H9 (cell line): ENCODE measurements around the gene PITPNB. TPM values are rescaled to one million over a fixed set of nuclear protein-coding genes. Genes with fewer than 3 reads are reported as not detected.

ENCODE experiments used
- DNase-seq: peaks from one replicate; pipeline ENCODE4 v3.0.0-alpha.2; 2017
- H2AFZ ChIP-seq: one replicate; pipeline ENCODE4 v1.6.1; 2013; ENCODE audit warnings: mild to moderate bottlenecking, low read length, control low read depth, moderate library complexity
- H2AK5ac ChIP-seq: 2 replicates; pipeline ENCODE4 v1.6.1; 2013; ENCODE audit warnings: low read length, control low read depth, mixed read lengths; ENCODE audit not compliant: insufficient read length
- H2BK120ac ChIP-seq: one replicate; pipeline ENCODE4 v1.6.1; 2013; ENCODE audit warnings: low read depth, mild to moderate bottlenecking, low read length, control low read depth, inconsistent platforms; ENCODE audit not compliant: poor library complexity, severe bottlenecking
- H2BK12ac ChIP-seq: 2 replicates; pipeline ENCODE4 v1.6.1; 2013; ENCODE audit warnings: low read length, control low read depth, mixed read lengths, low read depth; ENCODE audit not compliant: insufficient read length
- H2BK15ac ChIP-seq: 2 replicates; pipeline ENCODE4 v1.6.1; 2013; ENCODE audit warnings: low read depth, low read length, control low read depth
- H2BK20ac ChIP-seq: one replicate; pipeline ENCODE4 v1.6.1; 2013; ENCODE audit warnings: low read depth, mild to moderate bottlenecking, low read length, control low read depth, inconsistent platforms; ENCODE audit not compliant: poor library complexity, severe bottlenecking
- H2BK5ac ChIP-seq: 2 replicates; pipeline ENCODE4 v1.6.1; 2013; ENCODE audit warnings: low read length, control low read depth, mixed read lengths; ENCODE audit not compliant: insufficient read length
- H3K14ac ChIP-seq: 2 replicates; pipeline ENCODE4 v1.6.1; 2013; ENCODE audit warnings: low read length, control low read depth; ENCODE audit not compliant: insufficient read depth
- H3K18ac ChIP-seq: 2 replicates; pipeline ENCODE4 v1.6.1; 2013; ENCODE audit warnings: low read depth, mild to moderate bottlenecking, mixed read lengths, low read length, control low read depth; ENCODE audit not compliant: insufficient read length
- H3K23ac ChIP-seq: 2 replicates; pipeline ENCODE4 v1.6.1; 2013; ENCODE audit warnings: low read length, control low read depth, mixed read lengths, low read depth; ENCODE audit not compliant: insufficient read length
- H3K23me2 ChIP-seq: 2 replicates; pipeline ENCODE4 v1.6.1; 2013; ENCODE audit warnings: low read depth, mild to moderate bottlenecking, mixed read lengths, low read length, control low read depth; ENCODE audit not compliant: insufficient read length, poor library complexity, severe bottlenecking
- H3K27ac ChIP-seq: 2 replicates; pipeline ENCODE4 v1.5.1; 2013; ENCODE audit warnings: low read length, control low read depth, mixed read lengths, low read depth; ENCODE audit not compliant: insufficient read length
- H3K27me3 ChIP-seq: 2 replicates; pipeline ENCODE4 v1.6.1; 2013; ENCODE audit warnings: low read length, control low read depth, inconsistent platforms; ENCODE audit not compliant: insufficient read depth
- H3K4ac ChIP-seq: 2 replicates; pipeline ENCODE4 v1.6.1; 2013; ENCODE audit warnings: low read depth, mild to moderate bottlenecking, control low read depth, inconsistent platforms, low read length, moderate library complexity
- H3K4me1 ChIP-seq: 2 replicates; pipeline ENCODE4 v1.6.1; 2013; ENCODE audit warnings: low read length, control low read depth, inconsistent platforms; ENCODE audit not compliant: insufficient read depth
- H3K4me2 ChIP-seq: 2 replicates; pipeline ENCODE4 v1.6.1; 2013; ENCODE audit warnings: low read length, control low read depth, mixed read lengths; ENCODE audit not compliant: insufficient read length, insufficient read depth
- H3K56ac ChIP-seq: 2 replicates; pipeline ENCODE4 v1.6.1; 2013; ENCODE audit warnings: low read depth, mild to moderate bottlenecking, mixed read lengths, low read length, control low read depth; ENCODE audit not compliant: insufficient read length
- H3K79me1 ChIP-seq: 2 replicates; pipeline ENCODE4 v1.6.1; 2013; ENCODE audit warnings: low read depth, mild to moderate bottlenecking, moderate library complexity, low read length, control low read depth, inconsistent platforms; ENCODE audit not compliant: insufficient read depth, poor library complexity, severe bottlenecking
- H3K79me2 ChIP-seq: 2 replicates; pipeline ENCODE4 v1.6.1; 2013; ENCODE audit warnings: low read length, control low read depth, inconsistent platforms; ENCODE audit not compliant: insufficient read depth
- H3K9ac ChIP-seq: 2 replicates; pipeline ENCODE4 v1.6.1; 2013; ENCODE audit warnings: low read length, control low read depth, mixed read lengths; ENCODE audit not compliant: insufficient read length; ENCODE audit errors: extremely low read depth
- H3K9me3 ChIP-seq: one replicate; pipeline ENCODE4 v1.6.1; 2013; ENCODE audit warnings: low read depth, low read length, inconsistent platforms; ENCODE audit not compliant: control insufficient read depth
- H3T11ph ChIP-seq: one replicate; pipeline ENCODE4 v1.6.1; 2013; ENCODE audit warnings: mild to moderate bottlenecking, low read length, control low read depth, inconsistent platforms
- H4K20me1 ChIP-seq: one replicate; pipeline ENCODE4 v1.6.1; 2013; ENCODE audit not compliant: control insufficient read depth, insufficient read length, insufficient read depth
- H4K5ac ChIP-seq: 2 replicates; pipeline ENCODE4 v1.6.1; 2013; ENCODE audit warnings: low read depth, mild to moderate bottlenecking, mixed read lengths, low read length, control low read depth; ENCODE audit not compliant: insufficient read length
- H4K8ac ChIP-seq: replicated peaks from 2 replicates; pipeline ENCODE4 v1.6.1; 2013; ENCODE audit warnings: low read length, control low read depth, mixed read lengths, low read depth; ENCODE audit not compliant: insufficient read length
- H4K91ac ChIP-seq: 2 replicates; pipeline ENCODE4 v1.6.1; 2013; ENCODE audit warnings: low read depth, mild to moderate bottlenecking, moderate library complexity, mixed read lengths, low read length, control low read depth; ENCODE audit not compliant: insufficient read length
- H3K27ac Mint-ChIP-seq, 3 experiments: 2 replicates in 2 of 3; 3 replicates in 1 of 3; pipeline ENCODE4 v1.8.0; 2020 to 2021; ENCODE audit warnings: mixed read lengths in 3 of 3, mild to moderate bottlenecking in 1 of 3, moderate library complexity in 1 of 3
- H3K27me3 Mint-ChIP-seq: 2 replicates; pipeline ENCODE4 v1.8.0; 2021; ENCODE audit warnings: low read depth, mild to moderate bottlenecking, moderate library complexity, mixed read lengths
- H3K36me3 Mint-ChIP-seq, 3 experiments: 2 replicates in 2 of 3; 3 replicates in 1 of 3; pipeline ENCODE4 v1.8.0; 2020 to 2021; ENCODE audit warnings: low read depth in 3 of 3, mixed read lengths in 3 of 3; ENCODE audit not compliant: insufficient read depth in 1 of 3
- H3K4me1 Mint-ChIP-seq, 2 experiments: 2 replicates each; pipeline ENCODE4 v1.8.0; 2020; ENCODE audit warnings: mixed read lengths in 2 of 2
- H3K4me3 Mint-ChIP-seq, 2 experiments: 2 replicates in 1 of 2; 3 replicates in 1 of 2; pipeline ENCODE4 v1.8.0; 2020 to 2021; ENCODE audit warnings: mild to moderate bottlenecking in 2 of 2, mixed read lengths in 2 of 2, moderate library complexity in 1 of 2
- H3K9me3 Mint-ChIP-seq, 2 experiments: 2 replicates in 1 of 2; 3 replicates in 1 of 2; pipeline ENCODE4 v1.8.0; 2020; ENCODE audit warnings: mild to moderate bottlenecking in 2 of 2, mixed read lengths in 2 of 2, moderate library complexity in 1 of 2
- WGBS: extraction: QIAGEN DNeasy Blood & Tissue Kit; methylation state at CpG from one replicate; pipeline ENCODE4 v1.1.7; 2013; ENCODE audit warnings: missing lambda C conversion rate, low lambda C conversion rate, mixed read lengths; ENCODE audit not compliant: insufficient read length; ENCODE audit errors: extremely low coverage; 5-methylcytosine and 5-hydroxymethylcytosine counted together
- total RNA-seq: library from RNA; stranded (reverse); gene quantifications from 2 replicates; pipeline ENCODE4 v1.2.1, GENCODE V29; 2021
- TF ChIP-seq, protein P1 (sequence below): fragments of 200-600 bp; sonication (generic); conservative IDR thresholded peaks from 3 replicates; pipeline ENCODE4 v1.8.0; 2021; ENCODE audit warnings: antibody characterized with exemption, mild to moderate bottlenecking

Gene PITPNB
- total RNA-seq, 1 experiment from 2014 or later = 106 TPM

DNA sequence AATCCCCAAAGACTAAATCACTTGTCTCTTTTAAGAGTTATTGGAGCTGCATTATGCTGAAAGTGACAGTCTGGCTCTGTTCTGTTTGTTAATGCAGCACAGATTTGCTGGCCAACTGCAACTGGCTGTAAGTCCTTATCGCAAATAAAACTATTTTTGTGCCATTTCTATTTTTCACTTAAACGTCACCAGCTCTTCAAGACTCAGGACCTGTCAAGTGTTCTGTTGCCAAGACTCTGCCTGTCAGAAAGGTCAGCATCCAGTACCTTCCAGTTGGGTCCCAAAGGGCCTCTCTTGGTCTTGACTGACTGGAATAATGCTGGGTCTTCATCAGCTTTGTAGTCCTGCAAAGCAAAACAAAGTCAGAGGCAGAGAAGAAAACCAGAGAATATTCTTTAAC, 45.6 kb downstream of the PITPNB start:
- no peak for DNase-seq
- Histone ChIP-seq H3K27ac (no peak overlapping the region), H3K4me1 (no peaks in the 10 kb centered on the region), H3K9ac (no peak overlapping the region), H3K9me3 (no peaks in the 10 kb centered on the region), H2AFZ (no peak overlapping the region), H4K91ac (no peak overlapping the region), H3K56ac (no peak overlapping the region), H3K23me2 (no peaks in the 10 kb centered on the region), H2BK12ac (no peak overlapping the region), H3T11ph (no peak overlapping the region), H4K20me1 (no peaks in the 10 kb centered on the region), H4K5ac (no peak overlapping the region), H2BK5ac (no peak overlapping the region), H2BK15ac (no peak overlapping the region), H2BK20ac (no peak overlapping the region), H2AK5ac (no peak overlapping the region), H3K18ac (no peak overlapping the region), H2BK120ac (no peak overlapping the region), H3K27me3 (no peaks in the 10 kb centered on the region), H3K23ac (no peak overlapping the region), H3K4me2 (no peak overlapping the region), H3K79me2 (0 out of 2 replicates have a peak, but pooled peaks cover 1% of the 10 kb centered on the region), H3K14ac (no peak overlapping the region), H3K79me1 (peaks cover 3% of the 10 kb centered on the region), H3K4ac (no peak overlapping the region), H4K8ac (no peak overlapping the region)
- Mint-ChIP-seq H3K4me3 (no peak overlapping the region), H3K9me3 (no peaks in the 10 kb centered on the region), H3K27ac (no peak overlapping the region), H3K27me3 (no peaks in the 10 kb centered on the region), H3K36me3 (peaks cover 11 to 26% (median 16%) of the 10 kb centered on the region in 3 experiments; a peak in 6 of 7 replicates), H3K4me1 (peaks cover 2 to 10% of the 10 kb centered on the region in 2 experiments)
- no CpG with 5 or more reads among the region's 2 CpGs for WGBS
- TF ChIP-seq, protein P1, sequence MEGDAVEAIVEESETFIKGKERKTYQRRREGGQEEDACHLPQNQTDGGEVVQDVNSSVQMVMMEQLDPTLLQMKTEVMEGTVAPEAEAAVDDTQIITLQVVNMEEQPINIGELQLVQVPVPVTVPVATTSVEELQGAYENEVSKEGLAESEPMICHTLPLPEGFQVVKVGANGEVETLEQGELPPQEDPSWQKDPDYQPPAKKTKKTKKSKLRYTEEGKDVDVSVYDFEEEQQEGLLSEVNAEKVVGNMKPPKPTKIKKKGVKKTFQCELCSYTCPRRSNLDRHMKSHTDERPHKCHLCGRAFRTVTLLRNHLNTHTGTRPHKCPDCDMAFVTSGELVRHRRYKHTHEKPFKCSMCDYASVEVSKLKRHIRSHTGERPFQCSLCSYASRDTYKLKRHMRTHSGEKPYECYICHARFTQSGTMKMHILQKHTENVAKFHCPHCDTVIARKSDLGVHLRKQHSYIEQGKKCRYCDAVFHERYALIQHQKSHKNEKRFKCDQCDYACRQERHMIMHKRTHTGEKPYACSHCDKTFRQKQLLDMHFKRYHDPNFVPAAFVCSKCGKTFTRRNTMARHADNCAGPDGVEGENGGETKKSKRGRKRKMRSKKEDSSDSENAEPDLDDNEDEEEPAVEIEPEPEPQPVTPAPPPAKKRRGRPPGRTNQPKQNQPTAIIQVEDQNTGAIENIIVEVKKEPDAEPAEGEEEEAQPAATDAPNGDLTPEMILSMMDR = no peak
